Fibroblast of lung (primary cell): ENCODE results near the gene MBTD1.

ENCODE experiments used
- CTCF ChIP-seq, 2 donors: IDR thresholded peaks in 1 of 2; conservative IDR thresholded peaks in 1 of 2; 1 replicate in 1 of 2; 2 replicates in 1 of 2; pipeline ENCODE4 v1.5.1; 2011 to 2012; ENCODE audit warnings: low read length in 2 of 2, control low read depth in 1 of 2, inconsistent platforms in 1 of 2, low read depth in 1 of 2, mild to moderate bottlenecking in 1 of 2
- EZH2 ChIP-seq: IDR thresholded peaks from 2 replicates; pipeline ENCODE4 v1.5.1; 2012; ENCODE audit warnings: low read length, control low read depth, mild to moderate bottlenecking; ENCODE audit errors: missing control alignments

GRCh38 chr17:51203838-51204237, 56.0 kb downstream of the MBTD1 start:
- TF ChIP-seq CTCF (conservative IDR thresholded peaks at IDR 0.05 in 1 of 2, IDR thresholded peaks at IDR 0.05 in 1 of 2; ENCODE audit: low read depth in 1 of 2, low read length in 2 of 2) (no peak), EZH2 (no peak)
